GM18511 (cell line): ENCODE results near the gene OR51Q1.

Experiments
- ATAC-seq: cut with Tn5 transposase; IDR thresholded peaks from one replicate; pipeline ENCODE4 v1.9.1; 2021; ENCODE audit warnings: mild to moderate bottlenecking, moderate library complexity; ENCODE audit not compliant: unreplicated experiment

Gene OR51Q1

GRCh38 chr11:5421811-5422210 is at the start of gene OR51Q1:
Gene OR51Q1 (plus strand): TSS chr11:5422111. CDS start chr11:5422201, 90 bp downstream.
- no peak for ATAC-seq

DNA sequence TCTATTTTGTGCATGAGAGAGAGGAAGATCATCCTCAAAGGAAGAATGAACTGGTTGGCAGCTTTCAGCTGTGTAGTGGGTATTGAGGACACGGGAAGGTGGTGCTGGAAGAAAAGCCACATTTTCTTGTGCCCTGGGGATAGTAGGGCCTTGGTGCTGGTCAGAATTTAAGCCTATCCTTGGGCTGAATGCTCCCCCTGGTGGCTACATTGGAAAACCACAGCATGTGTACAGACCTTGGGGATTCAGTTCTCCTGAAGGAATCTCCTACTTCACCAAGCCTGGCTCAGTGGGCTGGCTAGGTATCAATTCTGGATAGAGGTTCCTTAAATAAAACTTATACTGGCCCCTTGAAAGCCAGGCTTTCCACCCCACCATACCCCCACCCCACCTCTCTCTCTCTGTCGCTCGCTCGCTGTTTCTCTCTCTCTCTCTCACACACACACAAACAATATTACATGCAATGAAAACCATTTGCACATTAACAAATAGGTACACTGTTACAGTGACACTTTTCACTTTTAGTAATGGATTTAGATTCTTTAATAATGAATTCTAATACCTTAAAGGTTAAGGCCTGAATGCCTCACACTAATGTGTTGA is 41.1 kb upstream of the OR51Q1 start:
- ATAC-seq: peak; percentile 97

- ATAC-seq: no peak
Measured at GRCh38 chr11:5383576-5383975, 38.3 kb upstream of the OR51Q1 start, which contains the start of gene OR51M1. Gene OR51M1 (plus strand): TSS chr11:5383812. CDS start chr11:5389399, 5,587 bp downstream.

DNA sequence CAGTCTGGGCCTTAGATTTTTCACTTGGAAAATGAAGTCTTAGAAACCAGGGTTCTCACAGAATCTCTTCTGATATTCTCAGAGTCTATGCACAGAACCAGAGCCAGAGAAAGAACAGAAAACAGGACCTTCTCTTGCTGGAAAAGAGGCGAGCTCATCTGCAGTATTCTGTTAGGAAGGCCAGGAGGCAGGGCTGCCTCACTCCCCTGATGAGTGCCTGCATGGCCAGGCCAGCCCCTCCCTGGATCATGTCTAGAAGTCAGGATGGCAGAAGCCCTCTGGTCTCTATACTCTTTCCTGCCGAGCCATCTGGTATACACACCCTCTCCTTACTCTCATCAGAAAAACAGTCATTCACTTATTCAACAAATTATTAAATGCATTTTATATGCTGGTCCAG is 37.6 kb upstream of the OR51Q1 start:
- ATAC-seq: no peak

DNA sequence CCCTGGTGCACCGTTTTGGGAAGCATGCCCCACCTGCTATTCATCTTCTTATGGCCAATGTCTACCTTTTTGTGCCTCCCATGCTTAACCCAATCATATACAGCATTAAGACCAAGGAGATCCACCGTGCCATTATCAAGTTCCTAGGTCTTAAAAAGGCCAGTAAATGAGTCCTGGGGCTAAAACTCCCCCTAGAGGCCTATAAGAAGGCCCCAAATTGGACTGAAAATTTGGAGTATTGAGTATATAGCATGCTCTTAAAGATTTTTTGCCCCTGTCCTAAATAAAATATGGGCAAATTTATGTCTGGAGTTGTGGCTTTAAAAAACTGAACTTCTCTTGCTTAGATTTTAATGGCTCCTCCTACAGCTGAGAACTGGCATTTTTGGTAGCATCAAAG is 31.7 kb upstream of the OR51Q1 start:
- no peak for ATAC-seq

DNA sequence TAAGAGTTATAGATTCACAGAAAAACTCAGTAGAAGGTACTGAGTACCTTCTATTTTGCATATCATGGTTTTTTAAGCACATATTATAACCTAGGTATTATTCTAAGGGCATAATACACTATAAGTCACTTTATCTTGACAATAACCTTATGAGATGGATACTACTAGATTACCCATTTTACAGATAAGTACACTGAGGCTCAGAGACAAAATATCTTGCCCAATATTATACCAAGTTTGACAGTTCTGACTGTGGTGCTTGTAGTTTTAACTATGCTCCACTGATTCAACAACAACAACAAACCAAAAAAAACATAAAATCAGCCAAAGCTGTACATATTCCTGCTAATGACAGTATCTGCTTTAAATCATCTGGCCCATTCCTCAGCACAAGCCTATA is 27.8 kb upstream of the OR51Q1 start:
- ATAC-seq: no peak

DNA sequence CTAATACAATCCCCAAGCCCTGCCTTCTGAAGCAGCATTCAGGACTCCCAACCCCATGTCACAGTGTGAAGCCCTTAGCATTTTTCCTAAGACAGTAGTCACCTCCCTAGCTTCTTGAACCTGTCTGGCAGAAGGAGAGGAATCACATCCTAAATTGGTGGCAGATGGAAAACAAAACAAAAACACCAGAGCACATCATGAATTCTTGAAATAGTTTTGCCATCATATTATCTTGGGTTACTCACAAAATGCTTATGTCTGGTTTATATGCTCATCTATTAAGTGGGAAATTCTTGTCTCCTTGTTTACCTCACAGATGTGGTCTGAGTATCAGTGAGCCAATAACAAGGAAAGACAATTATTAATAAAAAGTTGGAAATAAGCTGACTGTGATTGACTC is 23.0 kb upstream of the OR51Q1 start:
- ATAC-seq: no peak

- ATAC-seq: no peak
Measured at GRCh38 chr11:5405173-5405572, 16.7 kb upstream of the OR51Q1 start.

GRCh38 chr11:5420993-5421392 is 918 bp upstream of the OR51Q1 start:
- no peak for ATAC-seq

- ATAC-seq: no peak
Measured at GRCh38 chr11:5423131-5423530, 1.2 kb downstream of the OR51Q1 start.

DNA sequence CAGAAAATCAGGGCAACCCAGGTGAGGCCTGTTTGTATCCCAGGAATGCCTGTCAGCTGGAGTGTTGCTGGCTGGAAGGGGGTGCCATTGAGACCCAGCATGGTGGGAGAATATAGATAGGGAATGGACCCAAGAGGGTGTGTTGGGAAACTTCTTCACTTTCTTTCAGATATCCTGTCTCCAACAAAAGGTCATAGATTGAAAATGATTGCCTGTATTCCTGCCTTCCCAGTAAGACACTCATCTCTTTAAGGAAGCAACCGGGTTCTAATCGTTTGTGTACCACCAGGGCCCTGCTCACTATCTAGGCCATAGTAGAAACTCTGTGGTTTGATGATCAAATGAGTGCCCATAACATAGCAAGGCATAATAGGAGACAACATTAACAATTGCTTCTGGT is 19.5 kb downstream of the OR51Q1 start, which contains the start of gene OR51I1:
Gene OR51I1 (minus strand): TSS at position 101 of the 400 bp plus-strand sequence. CDS start 0 bp downstream, at position 101.
- no peak for ATAC-seq

GRCh38 chr11:5443835-5444393 is 22.0 kb downstream of the OR51Q1 start:
- no peak for ATAC-seq

- no peak for ATAC-seq
Measured at GRCh38 chr11:5449023-5449422, 27.1 kb downstream of the OR51Q1 start, which contains the start of gene OR51I2. Gene OR51I2 (plus strand): TSS chr11:5449323. CDS start chr11:5453489, 4,166 bp downstream.

DNA sequence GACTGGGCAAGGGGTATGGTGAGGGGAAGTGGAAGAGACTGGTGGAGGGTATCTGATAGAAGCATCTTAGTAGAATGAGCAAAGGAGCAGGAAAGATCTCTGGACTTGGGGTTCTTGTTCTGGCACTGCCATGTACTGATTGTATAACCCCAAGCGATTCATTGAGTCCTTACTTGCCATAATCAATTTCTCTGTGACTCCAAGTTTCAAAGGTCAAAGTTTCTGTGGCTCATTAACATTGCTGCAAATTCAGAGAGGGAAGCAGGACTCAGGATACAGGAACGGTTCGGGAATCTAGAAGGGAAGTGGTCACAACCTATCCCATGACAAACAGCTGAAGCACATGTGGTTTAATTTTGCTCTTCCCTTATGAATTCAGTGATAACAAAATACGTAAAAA is 27.5 kb downstream of the OR51Q1 start:
- ATAC-seq: no peak

DNA sequence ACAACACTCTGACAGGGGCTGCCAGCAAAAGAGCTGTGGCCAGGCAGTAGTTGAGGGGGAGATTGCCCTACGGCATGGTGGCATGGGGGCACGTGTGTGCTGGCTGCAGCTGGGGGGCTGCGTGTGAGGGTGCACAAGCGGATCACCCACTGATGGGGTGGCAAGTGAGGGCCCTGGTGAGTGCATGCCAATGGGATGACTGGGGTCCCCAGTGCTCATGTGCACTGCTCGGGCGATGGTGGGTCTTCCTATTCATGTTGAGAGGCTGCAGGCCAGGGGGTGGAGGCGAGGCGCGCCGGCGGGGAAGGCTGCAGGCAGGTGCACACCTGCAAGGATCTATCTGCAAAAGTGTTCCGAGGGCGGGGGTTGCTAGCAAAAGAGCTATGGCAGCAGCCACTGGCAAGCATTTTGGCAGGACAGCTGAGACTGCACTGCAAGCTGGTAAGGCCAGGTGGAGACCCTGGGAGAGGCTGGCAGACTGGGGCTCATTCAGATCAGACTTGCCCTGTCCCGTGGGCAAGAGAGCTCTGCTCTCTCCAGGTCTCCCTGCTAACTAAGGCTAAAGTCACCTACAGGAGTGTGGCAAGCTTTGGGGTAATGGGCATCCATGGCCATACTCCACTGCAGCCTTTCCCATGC is 39.2 kb downstream of the OR51Q1 start:
- ATAC-seq: no peak

GRCh38 chr11:5467527-5467926 is 45.6 kb downstream of the OR51Q1 start:
- ATAC-seq: no peak
